ENCODE measurements around the gene MYOZ1. TPM values are rescaled to one million over a fixed set of nuclear protein-coding genes. Genes with fewer than 3 reads are reported as not detected.

Gene MYOZ1
- total RNA-seq, 1 donor from 2014 or later = 2.9 TPM

GRCh38 chr10:73645251-73645650 is 4.0 kb upstream of the MYOZ1 start:
- Histone ChIP-seq H3K27me3 (ENCODE audit: low read depth) (no peaks in the 10 kb centered on the region), H3K9me3 (no peaks in the 10 kb centered on the region), H3K4me1 (peaks cover 27% of the 10 kb centered on the region), H3K27ac (no peak overlapping the region), H3K36me3 (no peaks in the 10 kb centered on the region), H3K4me3 (no peak overlapping the region)
- intact Hi-C loops (cut with DNase I) = loop anchor here (2.0 kb wide), 1 partner anchor 116 kb away; no protein-coding TSS in a partner anchor
- no peak for TF ChIP-seq CTCF (IDR thresholded peaks at IDR 0.05)
- no peak for ATAC-seq
- no peak for DNase-seq

GRCh38 chr10:73644767-73645166 is 3.5 kb upstream of the MYOZ1 start:
- ATAC-seq (no peak), DNase-seq (no peak)
- TF ChIP-seq CTCF (IDR thresholded peaks at IDR 0.05) = no peak
- intact Hi-C loops (cut with DNase I) = loop anchor here (2.0 kb wide), 1 partner anchor 116 kb away; no protein-coding TSS in a partner anchor
- Histone ChIP-seq H3K36me3 (no peaks in the 10 kb centered on the region), H3K27ac (no peak overlapping the region), H3K4me1 (peaks cover 27% of the 10 kb centered on the region), H3K27me3 (ENCODE audit: low read depth) (no peaks in the 10 kb centered on the region), H3K9me3 (no peaks in the 10 kb centered on the region), H3K4me3 (no peak overlapping the region)

GRCh38 chr10:73644015-73644743 is 2.9 kb upstream of the MYOZ1 start:
- Histone ChIP-seq H3K4me1 (peaks cover 27% of the 10 kb centered on the region), H3K9me3 (no peaks in the 10 kb centered on the region), H3K27me3 (ENCODE audit: low read depth) (no peaks in the 10 kb centered on the region), H3K27ac (no peak overlapping the region), H3K36me3 (no peaks in the 10 kb centered on the region), H3K4me3 (no peak overlapping the region)
- TF ChIP-seq CTCF (IDR thresholded peaks at IDR 0.05) = peak; percentile 87
- intact Hi-C loops (cut with DNase I) = loop anchor here (2.0 kb wide), 1 partner anchor 115 kb away; no protein-coding TSS in a partner anchor
- ATAC-seq (peak; percentile 70 to 71), DNase-seq (no peak)

- H3K36me3 ChIP-seq = no peaks in the 10 kb centered on the region
- H3K4me3 ChIP-seq = no peak overlapping the region
- H3K27me3 ChIP-seq (ENCODE audit: low read depth) = no peaks in the 10 kb centered on the region
- no peak for TF ChIP-seq CTCF (IDR thresholded peaks at IDR 0.05)
- H3K9me3 ChIP-seq = no peaks in the 10 kb centered on the region
- no peak for ATAC-seq
- H3K4me1 ChIP-seq = peaks cover 21% of the 10 kb centered on the region
- no peak overlapping the region for H3K27ac ChIP-seq
- no peak for DNase-seq
- intact Hi-C loops (cut with DNase I) = no loop called here
Measured at GRCh38 chr10:73643362-73643761, 2.1 kb upstream of the MYOZ1 start.

GRCh38 chr10:73639286-73639685 is 2.0 kb downstream of the MYOZ1 start:
- ATAC-seq (peak; percentile 41 to 51), DNase-seq (peak; percentile 33)
- Histone ChIP-seq H3K27me3 (ENCODE audit: low read depth) (no peaks in the 10 kb centered on the region), H3K27ac (no peak overlapping the region), H3K36me3 (no peaks in the 10 kb centered on the region), H3K9me3 (no peaks in the 10 kb centered on the region), H3K4me3 (no peak overlapping the region), H3K4me1 (peaks cover 6% of the 10 kb centered on the region)
- intact Hi-C loops (cut with DNase I) = no loop called here
- TF ChIP-seq CTCF (IDR thresholded peaks at IDR 0.05) = no peak
